ENCODE results near the gene HSPA8. TPM values are rescaled to one million over a fixed set of nuclear protein-coding genes. Genes with fewer than 3 reads are reported as not detected.

The HSPA8 gene
- total RNA-seq, 2 donors from 2014 or later: 423 to 660 TPM

DNA sequence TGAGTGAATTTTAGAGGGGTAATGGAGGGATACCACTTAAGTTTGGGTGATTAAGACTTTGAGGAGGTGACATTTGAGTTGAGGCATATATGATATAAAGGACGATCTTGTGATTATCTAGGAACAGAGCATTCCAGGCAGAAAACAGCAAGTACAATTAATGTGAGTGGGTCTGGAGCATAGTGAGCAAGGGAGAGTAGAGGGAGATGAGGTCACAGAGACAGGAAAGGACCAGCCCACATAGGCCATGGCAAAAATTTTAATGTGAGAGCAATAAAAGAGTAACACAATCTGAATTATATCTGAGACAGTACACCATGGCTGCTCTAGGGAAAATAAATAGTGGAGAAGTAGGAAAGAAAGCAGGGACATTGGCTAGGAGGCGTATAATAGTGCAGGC is 14.5 kb upstream of the HSPA8 start:
- WGBS, 2 donors: 83 to 90% methylated on average over 2 of the region's 2 CpGs
- H3K9me3 ChIP-seq: no peaks in the 10 kb centered on the region
- peaks cover 16% of the 10 kb centered on the region for H3K4me1 ChIP-seq
- H3K27ac ChIP-seq: no peak overlapping the region
- no peak for ATAC-seq
- H3K27me3 ChIP-seq: no peaks in the 10 kb centered on the region
- intact Hi-C loops (cut with DNase I): no loop called here
- H3K36me3 ChIP-seq (replicated peaks in 1 of 2; ENCODE audit: insufficient read depth in 1 of 2, low read depth in 2 of 2): no peaks in the 10 kb centered on the region
- DNase-seq: no peak
- no peak for TF ChIP-seq POLR2A (IDR thresholded peaks at IDR 0.05)
- TF ChIP-seq, protein P1, sequence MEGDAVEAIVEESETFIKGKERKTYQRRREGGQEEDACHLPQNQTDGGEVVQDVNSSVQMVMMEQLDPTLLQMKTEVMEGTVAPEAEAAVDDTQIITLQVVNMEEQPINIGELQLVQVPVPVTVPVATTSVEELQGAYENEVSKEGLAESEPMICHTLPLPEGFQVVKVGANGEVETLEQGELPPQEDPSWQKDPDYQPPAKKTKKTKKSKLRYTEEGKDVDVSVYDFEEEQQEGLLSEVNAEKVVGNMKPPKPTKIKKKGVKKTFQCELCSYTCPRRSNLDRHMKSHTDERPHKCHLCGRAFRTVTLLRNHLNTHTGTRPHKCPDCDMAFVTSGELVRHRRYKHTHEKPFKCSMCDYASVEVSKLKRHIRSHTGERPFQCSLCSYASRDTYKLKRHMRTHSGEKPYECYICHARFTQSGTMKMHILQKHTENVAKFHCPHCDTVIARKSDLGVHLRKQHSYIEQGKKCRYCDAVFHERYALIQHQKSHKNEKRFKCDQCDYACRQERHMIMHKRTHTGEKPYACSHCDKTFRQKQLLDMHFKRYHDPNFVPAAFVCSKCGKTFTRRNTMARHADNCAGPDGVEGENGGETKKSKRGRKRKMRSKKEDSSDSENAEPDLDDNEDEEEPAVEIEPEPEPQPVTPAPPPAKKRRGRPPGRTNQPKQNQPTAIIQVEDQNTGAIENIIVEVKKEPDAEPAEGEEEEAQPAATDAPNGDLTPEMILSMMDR (IDR thresholded peaks at IDR 0.05): no peak
- H3K4me3 ChIP-seq: no peak overlapping the region

DNA sequence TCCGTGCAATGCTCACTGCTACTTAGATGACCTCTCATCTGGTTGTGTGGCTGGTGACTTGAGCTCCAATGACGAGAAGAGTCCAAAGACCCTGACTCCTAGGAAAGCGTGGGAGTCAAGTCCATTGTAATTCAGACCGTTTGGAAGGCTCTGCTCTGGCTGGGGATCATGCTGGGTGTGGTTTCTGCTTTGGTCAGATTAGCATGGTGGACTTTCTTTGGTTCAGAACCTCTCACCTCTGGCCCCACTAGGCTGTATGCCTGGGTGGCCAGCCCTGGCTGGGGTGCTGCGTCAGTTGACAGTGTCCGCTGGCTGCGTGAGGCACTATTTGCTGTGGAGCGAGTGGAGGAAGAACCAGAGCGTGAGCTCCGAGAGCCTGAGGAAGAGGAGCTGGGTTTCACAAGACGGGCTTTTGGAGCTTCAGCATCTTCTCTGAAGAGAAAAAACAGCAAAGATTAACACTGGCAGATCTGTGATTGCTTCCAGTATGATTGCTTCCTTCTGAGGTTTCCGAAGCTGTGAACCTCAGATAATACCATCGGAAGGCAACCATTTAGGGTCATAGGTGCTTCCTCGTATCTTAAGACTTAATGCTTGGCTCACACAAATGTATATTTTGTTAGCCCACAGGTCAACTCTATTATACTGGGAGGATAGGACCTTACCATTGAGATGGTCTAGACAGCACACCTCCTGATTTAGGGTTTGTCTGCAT is 11.6 kb upstream of the HSPA8 start:
- Histone ChIP-seq H3K27me3 (no peaks in the 10 kb centered on the region), H3K36me3 (replicated peaks in 1 of 2; ENCODE audit: insufficient read depth in 1 of 2, low read depth in 2 of 2) (no peaks in the 10 kb centered on the region), H3K4me1 (peaks cover 21% of the 10 kb centered on the region), H3K4me3 (no peak overlapping the region), H3K27ac (no peak overlapping the region), H3K9me3 (no peaks in the 10 kb centered on the region)
- intact Hi-C loops (cut with DNase I): no loop called here
- no peak for TF ChIP-seq POLR2A (IDR thresholded peaks at IDR 0.05)
- TF ChIP-seq, protein P1 (IDR thresholded peaks at IDR 0.05): no peak
- ATAC-seq: no peak
- WGBS, 2 donors: 89 to 97% methylated on average over 14 of the region's 14 CpGs
- DNase-seq: no peak

DNA sequence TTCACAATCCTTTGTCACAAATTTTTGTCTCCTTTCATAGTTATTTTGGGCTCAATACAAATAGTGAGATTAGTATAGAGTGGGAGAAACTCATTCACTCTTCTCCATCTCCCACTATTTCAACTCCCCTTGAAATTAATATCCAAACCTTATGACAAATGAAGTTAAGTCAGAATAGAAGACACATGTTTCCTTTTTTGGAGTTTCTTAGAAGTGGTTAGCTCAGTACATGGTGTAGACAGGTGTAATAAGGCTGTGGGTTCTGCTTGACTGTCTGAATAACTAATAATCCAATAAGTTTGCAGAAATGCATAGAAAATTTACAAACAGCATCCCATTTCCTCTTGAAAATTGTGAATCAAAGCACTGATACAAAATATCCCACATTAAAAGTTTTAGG is 10.8 kb upstream of the HSPA8 start:
- Histone ChIP-seq H3K4me1 (peaks cover 21% of the 10 kb centered on the region), H3K27ac (peak overlapping the region in 1 of 4 donors; percentile 66), H3K36me3 (replicated peaks in 1 of 2; ENCODE audit: insufficient read depth in 1 of 2, low read depth in 2 of 2) (no peaks in the 10 kb centered on the region), H3K4me3 (no peak overlapping the region), H3K27me3 (no peaks in the 10 kb centered on the region), H3K9me3 (no peaks in the 10 kb centered on the region)
- TF ChIP-seq, protein P1 (IDR thresholded peaks at IDR 0.05): no peak
- no peak for TF ChIP-seq POLR2A (IDR thresholded peaks at IDR 0.05)
- intact Hi-C loops (cut with DNase I): no loop called here
- ATAC-seq (no peak), DNase-seq (no peak)

DNA sequence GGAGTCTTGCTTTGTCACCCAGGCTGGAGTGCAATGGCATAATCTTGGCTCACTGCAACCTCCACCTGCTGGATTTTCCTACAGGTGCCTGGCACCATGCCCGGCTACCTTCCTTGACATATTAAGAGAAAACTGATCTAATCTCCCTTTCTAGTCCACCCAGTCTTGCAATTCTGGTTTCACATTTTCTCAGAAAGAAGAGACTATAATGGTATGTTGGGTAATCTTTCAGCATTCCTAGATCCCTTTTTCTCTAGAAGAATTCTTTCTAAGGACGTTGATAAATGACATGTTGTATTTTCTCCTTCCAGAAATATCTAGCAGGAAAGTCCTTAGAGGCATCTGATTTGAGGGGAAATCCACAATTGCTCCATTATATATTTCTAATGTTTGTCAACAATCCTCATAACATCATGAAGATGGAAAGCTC is 10.4 kb upstream of the HSPA8 start:
- H3K4me1 ChIP-seq: peaks cover 21% of the 10 kb centered on the region
- H3K9me3 ChIP-seq: no peaks in the 10 kb centered on the region
- ATAC-seq (peak; percentile 94), DNase-seq (peak; percentile 91 to 96 (median 92))
- TF ChIP-seq POLR2A (IDR thresholded peaks at IDR 0.05): no peak
- TF ChIP-seq, protein P1 (IDR thresholded peaks at IDR 0.05): no peak
- H3K36me3 ChIP-seq (replicated peaks in 1 of 2; ENCODE audit: insufficient read depth in 1 of 2, low read depth in 2 of 2): no peaks in the 10 kb centered on the region
- no peak overlapping the region for H3K4me3 ChIP-seq
- WGBS, 2 donors: 15 to 31% methylated on average over 2 of the region's 2 CpGs
- intact Hi-C loops (cut with DNase I): no loop called here
- no peaks in the 10 kb centered on the region for H3K27me3 ChIP-seq
- peak overlapping the region in 2 of 4 donors; percentile 30 to 66 for H3K27ac ChIP-seq
